ENCODE data around the gene KIF11.

- TF ChIP-seq POLR2AphosphoS5 (IDR thresholded peaks at IDR 0.05; ENCODE audit: low read depth, low read length): no peak
- TF ChIP-seq, protein P1, sequence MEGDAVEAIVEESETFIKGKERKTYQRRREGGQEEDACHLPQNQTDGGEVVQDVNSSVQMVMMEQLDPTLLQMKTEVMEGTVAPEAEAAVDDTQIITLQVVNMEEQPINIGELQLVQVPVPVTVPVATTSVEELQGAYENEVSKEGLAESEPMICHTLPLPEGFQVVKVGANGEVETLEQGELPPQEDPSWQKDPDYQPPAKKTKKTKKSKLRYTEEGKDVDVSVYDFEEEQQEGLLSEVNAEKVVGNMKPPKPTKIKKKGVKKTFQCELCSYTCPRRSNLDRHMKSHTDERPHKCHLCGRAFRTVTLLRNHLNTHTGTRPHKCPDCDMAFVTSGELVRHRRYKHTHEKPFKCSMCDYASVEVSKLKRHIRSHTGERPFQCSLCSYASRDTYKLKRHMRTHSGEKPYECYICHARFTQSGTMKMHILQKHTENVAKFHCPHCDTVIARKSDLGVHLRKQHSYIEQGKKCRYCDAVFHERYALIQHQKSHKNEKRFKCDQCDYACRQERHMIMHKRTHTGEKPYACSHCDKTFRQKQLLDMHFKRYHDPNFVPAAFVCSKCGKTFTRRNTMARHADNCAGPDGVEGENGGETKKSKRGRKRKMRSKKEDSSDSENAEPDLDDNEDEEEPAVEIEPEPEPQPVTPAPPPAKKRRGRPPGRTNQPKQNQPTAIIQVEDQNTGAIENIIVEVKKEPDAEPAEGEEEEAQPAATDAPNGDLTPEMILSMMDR (IDR thresholded peaks at IDR 0.05): no peak
- TF ChIP-seq SIN3A (IDR thresholded peaks at IDR 0.05; ENCODE audit: borderline replicate concordance, insufficient read depth, low read depth, low read length): no peak
- TF ChIP-seq TCF7L2 (IDR thresholded peaks at IDR 0.05; ENCODE audit: low read depth, low read length): no peak
- TF ChIP-seq, protein P2, sequence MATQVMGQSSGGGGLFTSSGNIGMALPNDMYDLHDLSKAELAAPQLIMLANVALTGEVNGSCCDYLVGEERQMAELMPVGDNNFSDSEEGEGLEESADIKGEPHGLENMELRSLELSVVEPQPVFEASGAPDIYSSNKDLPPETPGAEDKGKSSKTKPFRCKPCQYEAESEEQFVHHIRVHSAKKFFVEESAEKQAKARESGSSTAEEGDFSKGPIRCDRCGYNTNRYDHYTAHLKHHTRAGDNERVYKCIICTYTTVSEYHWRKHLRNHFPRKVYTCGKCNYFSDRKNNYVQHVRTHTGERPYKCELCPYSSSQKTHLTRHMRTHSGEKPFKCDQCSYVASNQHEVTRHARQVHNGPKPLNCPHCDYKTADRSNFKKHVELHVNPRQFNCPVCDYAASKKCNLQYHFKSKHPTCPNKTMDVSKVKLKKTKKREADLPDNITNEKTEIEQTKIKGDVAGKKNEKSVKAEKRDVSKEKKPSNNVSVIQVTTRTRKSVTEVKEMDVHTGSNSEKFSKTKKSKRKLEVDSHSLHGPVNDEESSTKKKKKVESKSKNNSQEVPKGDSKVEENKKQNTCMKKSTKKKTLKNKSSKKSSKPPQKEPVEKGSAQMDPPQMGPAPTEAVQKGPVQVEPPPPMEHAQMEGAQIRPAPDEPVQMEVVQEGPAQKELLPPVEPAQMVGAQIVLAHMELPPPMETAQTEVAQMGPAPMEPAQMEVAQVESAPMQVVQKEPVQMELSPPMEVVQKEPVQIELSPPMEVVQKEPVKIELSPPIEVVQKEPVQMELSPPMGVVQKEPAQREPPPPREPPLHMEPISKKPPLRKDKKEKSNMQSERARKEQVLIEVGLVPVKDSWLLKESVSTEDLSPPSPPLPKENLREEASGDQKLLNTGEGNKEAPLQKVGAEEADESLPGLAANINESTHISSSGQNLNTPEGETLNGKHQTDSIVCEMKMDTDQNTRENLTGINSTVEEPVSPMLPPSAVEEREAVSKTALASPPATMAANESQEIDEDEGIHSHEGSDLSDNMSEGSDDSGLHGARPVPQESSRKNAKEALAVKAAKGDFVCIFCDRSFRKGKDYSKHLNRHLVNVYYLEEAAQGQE (IDR thresholded peaks at IDR 0.05; ENCODE audit: insufficient read depth in 1 of 2, low read depth in 2 of 2, low read length in 1 of 2): no peak
Observed at GRCh38 chr10:92644921-92645320, 52.0 kb downstream of the KIF11 start.
